ENCODE measurements around the gene KRTAP9-3.
"Not testable (repeated sequence)": the region's sequence is repeated elsewhere in the genome, so short reads cannot be mapped to it uniquely, and the experiment has no call there.

DNA sequence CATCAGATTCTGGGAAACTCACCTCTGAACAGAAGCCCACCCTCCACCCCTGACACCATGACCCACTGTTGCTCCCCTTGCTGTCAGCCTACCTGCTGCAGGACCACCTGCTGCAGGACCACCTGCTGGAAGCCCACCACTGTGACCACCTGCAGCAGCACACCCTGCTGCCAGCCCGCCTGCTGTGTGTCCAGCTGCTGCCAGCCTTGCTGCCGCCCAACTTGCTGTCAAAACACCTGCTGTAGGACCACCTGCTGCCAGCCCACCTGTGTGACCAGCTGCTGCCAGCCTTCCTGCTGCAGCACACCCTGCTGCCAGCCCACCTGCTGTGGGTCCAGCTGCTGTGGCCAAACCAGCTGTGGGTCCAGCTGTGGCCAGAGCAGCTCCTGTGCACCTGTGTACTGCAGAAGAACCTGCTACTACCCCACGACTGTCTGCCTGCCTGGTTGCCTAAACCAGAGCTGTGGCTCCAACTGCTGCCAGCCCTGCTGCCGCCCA, 5.6 kb upstream of the KRTAP9-3 start, which contains the start of gene KRTAP9-2:
- TF ChIP-seq, protein P1, sequence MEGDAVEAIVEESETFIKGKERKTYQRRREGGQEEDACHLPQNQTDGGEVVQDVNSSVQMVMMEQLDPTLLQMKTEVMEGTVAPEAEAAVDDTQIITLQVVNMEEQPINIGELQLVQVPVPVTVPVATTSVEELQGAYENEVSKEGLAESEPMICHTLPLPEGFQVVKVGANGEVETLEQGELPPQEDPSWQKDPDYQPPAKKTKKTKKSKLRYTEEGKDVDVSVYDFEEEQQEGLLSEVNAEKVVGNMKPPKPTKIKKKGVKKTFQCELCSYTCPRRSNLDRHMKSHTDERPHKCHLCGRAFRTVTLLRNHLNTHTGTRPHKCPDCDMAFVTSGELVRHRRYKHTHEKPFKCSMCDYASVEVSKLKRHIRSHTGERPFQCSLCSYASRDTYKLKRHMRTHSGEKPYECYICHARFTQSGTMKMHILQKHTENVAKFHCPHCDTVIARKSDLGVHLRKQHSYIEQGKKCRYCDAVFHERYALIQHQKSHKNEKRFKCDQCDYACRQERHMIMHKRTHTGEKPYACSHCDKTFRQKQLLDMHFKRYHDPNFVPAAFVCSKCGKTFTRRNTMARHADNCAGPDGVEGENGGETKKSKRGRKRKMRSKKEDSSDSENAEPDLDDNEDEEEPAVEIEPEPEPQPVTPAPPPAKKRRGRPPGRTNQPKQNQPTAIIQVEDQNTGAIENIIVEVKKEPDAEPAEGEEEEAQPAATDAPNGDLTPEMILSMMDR (IDR thresholded peaks at IDR 0.05): not testable (repeated sequence)
- not testable (repeated sequence) for TF ChIP-seq POLR2A (IDR thresholded peaks at IDR 0.05)
